ENCODE data around the gene PDCD5.

DNA sequence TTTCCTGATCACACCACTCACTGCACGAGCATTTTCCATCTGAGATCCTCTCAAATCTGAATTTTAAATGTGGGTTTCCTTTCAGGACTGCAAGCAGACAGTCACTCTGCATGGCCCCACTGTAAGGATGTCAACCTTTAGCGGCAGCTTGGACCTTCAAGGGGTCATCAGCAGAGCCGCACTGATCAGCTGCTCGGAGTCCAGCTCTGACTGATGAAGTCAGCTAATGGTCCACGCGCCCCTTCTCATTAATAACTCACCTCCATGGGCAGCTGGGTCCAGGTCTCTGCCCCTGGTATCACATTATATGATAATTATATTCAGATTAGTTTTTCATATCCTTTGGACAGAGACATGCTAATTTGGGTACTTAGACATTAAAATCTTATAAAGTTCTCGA, 36.1 kb upstream of the PDCD5 start:
- no peak for TF ChIP-seq EZH2 (IDR thresholded peaks at IDR 0.05)
- no peak for TF ChIP-seq POLR2AphosphoS5 (IDR thresholded peaks at IDR 0.05; ENCODE audit: borderline replicate concordance, low read depth, low read length)

Data from SK-N-MC (cell line).